HG03469 (cell line): ENCODE measurements around the gene FGF19.

Experiments
- ATAC-seq: cut with Tn5 transposase; IDR thresholded peaks from one replicate; pipeline ENCODE4 v1.9.1; 2021; ENCODE audit warnings: mild to moderate bottlenecking, moderate library complexity, moderate number of reproducible peaks; ENCODE audit not compliant: unreplicated experiment

Gene FGF19

GRCh38 chr11:69703768-69704507, at the start of gene FGF19:
FGF19 (minus strand) TSS chr11:69704022; CDS start chr11:69703876, 146 bp downstream.
- no peak for ATAC-seq

- no peak for ATAC-seq
Observed at GRCh38 chr11:69752890-69753289, 49.1 kb upstream of the FGF19 start.

GRCh38 chr11:69750875-69751597, 47.2 kb upstream of the FGF19 start:
- ATAC-seq, result no peak

- no peak for ATAC-seq
Observed at GRCh38 chr11:69750108-69750850, 46.5 kb upstream of the FGF19 start.

GRCh38 chr11:69748637-69749036, 44.8 kb upstream of the FGF19 start:
- ATAC-seq, result no peak

- ATAC-seq, result no peak
Observed at GRCh38 chr11:69746752-69747742, 43.2 kb upstream of the FGF19 start.

- no peak for ATAC-seq
Observed at GRCh38 chr11:69746140-69746539, 42.3 kb upstream of the FGF19 start.

GRCh38 chr11:69745201-69745600, 41.4 kb upstream of the FGF19 start:
- ATAC-seq, result no peak

GRCh38 chr11:69744435-69744834, 40.6 kb upstream of the FGF19 start:
- no peak for ATAC-seq

- ATAC-seq, result no peak
Observed at GRCh38 chr11:69734841-69735240, 31.0 kb upstream of the FGF19 start.

- no peak for ATAC-seq
Observed at GRCh38 chr11:69734367-69734766, 30.5 kb upstream of the FGF19 start.

- ATAC-seq, result no peak
Observed at GRCh38 chr11:69732910-69733309, 29.1 kb upstream of the FGF19 start.

- no peak for ATAC-seq
Observed at GRCh38 chr11:69731110-69731509, 27.3 kb upstream of the FGF19 start.

- no peak for ATAC-seq
Observed at GRCh38 chr11:69730500-69730899, 26.7 kb upstream of the FGF19 start.

GRCh38 chr11:69729252-69729651, 25.4 kb upstream of the FGF19 start:
- ATAC-seq, result no peak

GRCh38 chr11:69727266-69727665, 23.4 kb upstream of the FGF19 start:
- no peak for ATAC-seq

GRCh38 chr11:69726481-69726880, 22.7 kb upstream of the FGF19 start:
- no peak for ATAC-seq

- ATAC-seq, result no peak
Observed at GRCh38 chr11:69726019-69726418, 22.2 kb upstream of the FGF19 start.

GRCh38 chr11:69721745-69722144, 17.9 kb upstream of the FGF19 start:
- no peak for ATAC-seq

GRCh38 chr11:69721106-69721505, 17.3 kb upstream of the FGF19 start:
- no peak for ATAC-seq
